ENCODE measurements around the gene CPA3.

Gene CPA3

GRCh38 chr3:148861277-148861869, 3.7 kb upstream of the CPA3 start:
- DNase-seq = peak; percentile 34

GRCh38 chr3:148863297-148863696, 1.8 kb upstream of the CPA3 start:
- no peak for DNase-seq

- no peak for DNase-seq
Observed at GRCh38 chr3:148863814-148864213, 1.3 kb upstream of the CPA3 start.

- DNase-seq = no peak
Observed at GRCh38 chr3:148866261-148866660, 1.2 kb downstream of the CPA3 start.

- no peak for DNase-seq
Observed at GRCh38 chr3:148873270-148873927, 8.3 kb downstream of the CPA3 start.

- DNase-seq = no peak
Observed at GRCh38 chr3:148873977-148874376, 8.9 kb downstream of the CPA3 start.

- no peak for DNase-seq
Observed at GRCh38 chr3:148878095-148878494, 13.0 kb downstream of the CPA3 start.

GRCh38 chr3:148879256-148879655, 14.2 kb downstream of the CPA3 start:
- DNase-seq = no peak

GRCh38 chr3:148880681-148881080, 15.6 kb downstream of the CPA3 start:
- peak; percentile 41 for DNase-seq

- no peak for DNase-seq
Observed at GRCh38 chr3:148881286-148881685, 16.2 kb downstream of the CPA3 start.

GRCh38 chr3:148882288-148882687, 17.2 kb downstream of the CPA3 start:
- DNase-seq = no peak

GRCh38 chr3:148883163-148883562, 18.1 kb downstream of the CPA3 start:
- no peak for DNase-seq

- no peak for DNase-seq
Observed at GRCh38 chr3:148884261-148884660, 19.2 kb downstream of the CPA3 start.

- DNase-seq = no peak
Observed at GRCh38 chr3:148889828-148890227, 24.7 kb downstream of the CPA3 start.

- DNase-seq = no peak
Observed at GRCh38 chr3:148896062-148896461, 31.0 kb downstream of the CPA3 start.

- no peak for DNase-seq
Observed at GRCh38 chr3:148901987-148902791, 37.1 kb downstream of the CPA3 start.

- no peak for DNase-seq
Observed at GRCh38 chr3:148903022-148903442, 37.9 kb downstream of the CPA3 start.

GRCh38 chr3:148903941-148904340, 38.8 kb downstream of the CPA3 start:
- DNase-seq = no peak

GRCh38 chr3:148906667-148907066, 41.6 kb downstream of the CPA3 start:
- DNase-seq = no peak

GRCh38 chr3:148911173-148911572, 46.1 kb downstream of the CPA3 start:
- DNase-seq = no peak

- DNase-seq = peak; percentile 5
Observed at GRCh38 chr3:148911592-148911991, 46.5 kb downstream of the CPA3 start.

GRCh38 chr3:148914936-148915690, 50.0 kb downstream of the CPA3 start:
- peak; percentile 28 for DNase-seq

- no peak for DNase-seq
Observed at GRCh38 chr3:148916132-148916531, 51.0 kb downstream of the CPA3 start.
